CD8-positive, alpha-beta memory T cell (primary cell): Measurements from ENCODE around the gene EPHB1. TPM values are rescaled to one million over a fixed set of nuclear protein-coding genes. Genes with fewer than 3 reads are reported as not detected.

Experiments
- CTCF ChIA-PET: fragments of 350-600 bp; sonication (Branson Sonifier 250); formaldehyde crosslinking; loops from one replicate; lab custom pipeline; 2021; ENCODE audit warnings: antibody characterized with exemption; lab: Charles Lee
- POLR2A ChIA-PET: fragments of 350-600 bp; sonication (Branson Sonifier 250); formaldehyde crosslinking; loops from one replicate; lab custom pipeline; 2021; ENCODE audit warnings: antibody characterized with exemption; lab: Charles Lee
- DNase-seq, 5 donors: peaks; one replicate each; pipeline versions ENCODE4 v3.0.0 to v3.0.0-alpha.2; 2020 to 2022; ENCODE audit warnings: mixed read lengths in 1 of 5
- H3K27ac ChIP-seq: one replicate; pipeline ENCODE4 v1.7.0; 2013; ENCODE audit warnings: low read depth, mild to moderate bottlenecking, low read length, moderate library complexity
- H3K27me3 ChIP-seq: 2 replicates; pipeline ENCODE4 v1.7.0; 2013; ENCODE audit warnings: low read length, mild to moderate bottlenecking; ENCODE audit not compliant: insufficient read depth, poor library complexity, severe bottlenecking
- H3K36me3 ChIP-seq: 2 replicates; pipeline ENCODE4 v1.7.0; 2013; ENCODE audit warnings: mild to moderate bottlenecking, low read length, moderate library complexity; ENCODE audit not compliant: insufficient read depth
- H3K4me1 ChIP-seq: 2 replicates; pipeline ENCODE4 v1.7.0; 2013; ENCODE audit warnings: mild to moderate bottlenecking, low read length, moderate library complexity; ENCODE audit not compliant: insufficient read depth
- H3K4me3 ChIP-seq: 2 replicates; pipeline ENCODE4 v1.7.0; 2013; ENCODE audit warnings: mild to moderate bottlenecking, low read length
- H3K9me3 ChIP-seq: 2 replicates; pipeline ENCODE4 v1.7.0; 2013; ENCODE audit warnings: mild to moderate bottlenecking, low read length
- H3K27ac Mint-ChIP-seq, 8 donors: one replicate each; pipeline ENCODE4 v1.8.0; 2020 to 2021; ENCODE audit warnings: mixed read lengths in 8 of 8, mild to moderate bottlenecking in 6 of 8, inconsistent platforms in 3 of 8, moderate library complexity in 3 of 8
- H3K27me3 Mint-ChIP-seq, 2 donors: one replicate each; pipeline ENCODE4 v1.8.0; 2020 to 2021; ENCODE audit warnings: mixed read lengths in 2 of 2, mild to moderate bottlenecking in 1 of 2, moderate library complexity in 1 of 2
- H3K36me3 Mint-ChIP-seq, 3 donors: one replicate each; pipeline ENCODE4 v1.8.0; 2020 to 2021; ENCODE audit warnings: mixed read lengths in 3 of 3, inconsistent platforms in 1 of 3, mild to moderate bottlenecking in 1 of 3
- H3K4me1 Mint-ChIP-seq, 3 donors: one replicate each; pipeline ENCODE4 v1.8.0; 2020 to 2021; ENCODE audit warnings: mixed read lengths in 3 of 3, inconsistent platforms in 1 of 3, mild to moderate bottlenecking in 1 of 3
- H3K4me3 Mint-ChIP-seq, 7 donors: one replicate each; pipeline ENCODE4 v1.8.0; 2020 to 2021; ENCODE audit warnings: mixed read lengths in 7 of 7, mild to moderate bottlenecking in 6 of 7, moderate library complexity in 4 of 7, inconsistent platforms in 2 of 7
- H3K9me3 Mint-ChIP-seq, 5 donors: one replicate each; pipeline ENCODE4 v1.8.0; 2020 to 2022; ENCODE audit warnings: mixed read lengths in 5 of 5, mild to moderate bottlenecking in 3 of 5, moderate library complexity in 2 of 5, inconsistent platforms in 1 of 5
- polyA plus RNA-seq: library from polyadenylated mRNA; unstranded; fragments of 300-500 nt; fragmentation: Illumina TruSeq; gene quantifications from one replicate; pipeline ENCODE4 v1.2.3, GENCODE V29; 2021
- total RNA-seq, 2 experiments: library from RNA; stranded (reverse); gene quantifications; one replicate each; pipeline ENCODE4 v1.2.3, GENCODE V29; 2021

Gene EPHB1
- total and polyA plus RNA-seq, 3 experiments from 2014 or later, result 0.10 TPM; not detected in 2

- H3K4me1 Mint-ChIP-seq, result no peaks in the 10 kb centered on the region
- H3K4me3 Mint-ChIP-seq, result no peak overlapping the region
- H3K9me3 Mint-ChIP-seq, result peaks cover 4 to 19% (median 13%) of the 10 kb centered on the region in 5 donors
- H3K9me3 ChIP-seq, result no peaks in the 10 kb centered on the region
- no peak for DNase-seq
- H3K27ac Mint-ChIP-seq, result no peak overlapping the region
- H3K4me1 ChIP-seq, result no peaks in the 10 kb centered on the region
- no peaks in the 10 kb centered on the region for H3K36me3 ChIP-seq
- CTCF ChIA-PET, result no interaction called here
- H3K4me3 ChIP-seq, result no peak overlapping the region
- no peaks in the 10 kb centered on the region for H3K27me3 ChIP-seq
- POLR2A ChIA-PET, result no interaction called here
- H3K27me3 Mint-ChIP-seq, result peaks cover 0 to 4% of the 10 kb centered on the region in 2 donors
- H3K27ac ChIP-seq, result no peak overlapping the region
- no peaks in the 10 kb centered on the region for H3K36me3 Mint-ChIP-seq
Observed at GRCh38 chr3:134846084-134846483, 51.0 kb downstream of the EPHB1 start.

GRCh38 chr3:134846911-134847317 lies 51.9 kb downstream of the EPHB1 start:
- ChIA-PET POLR2A (no interaction called here), CTCF (no interaction called here)
- H3K4me1 Mint-ChIP-seq, result no peaks in the 10 kb centered on the region
- H3K27me3 Mint-ChIP-seq, result peaks cover 0 to 4% of the 10 kb centered on the region in 2 donors
- DNase-seq, result no peak
- no peaks in the 10 kb centered on the region for H3K4me1 ChIP-seq
- H3K4me3 Mint-ChIP-seq, result no peak overlapping the region
- no peaks in the 10 kb centered on the region for H3K27me3 ChIP-seq
- H3K36me3 ChIP-seq, result no peaks in the 10 kb centered on the region
- H3K27ac ChIP-seq, result no peak overlapping the region
- no peaks in the 10 kb centered on the region for H3K36me3 Mint-ChIP-seq
- H3K27ac Mint-ChIP-seq, result no peak overlapping the region
- H3K9me3 Mint-ChIP-seq, result peaks cover 4 to 19% (median 13%) of the 10 kb centered on the region in 5 donors
- no peak overlapping the region for H3K4me3 ChIP-seq
- H3K9me3 ChIP-seq, result no peaks in the 10 kb centered on the region

GRCh38 chr3:134847349-134847748 lies 52.3 kb downstream of the EPHB1 start:
- Histone ChIP-seq H3K9me3 (no peaks in the 10 kb centered on the region), H3K27ac (no peak overlapping the region), H3K27me3 (no peaks in the 10 kb centered on the region), H3K36me3 (no peaks in the 10 kb centered on the region), H3K4me1 (no peaks in the 10 kb centered on the region), H3K4me3 (no peak overlapping the region)
- no peak overlapping the region for H3K4me3 Mint-ChIP-seq
- POLR2A ChIA-PET, result no interaction called here
- no peak for DNase-seq
- H3K27me3 Mint-ChIP-seq, result peaks cover 0 to 4% of the 10 kb centered on the region in 2 donors
- H3K27ac Mint-ChIP-seq, result no peak overlapping the region
- CTCF ChIA-PET, result no interaction called here
- no peaks in the 10 kb centered on the region for H3K36me3 Mint-ChIP-seq
- peaks cover 4 to 17% (median 13%) of the 10 kb centered on the region in 5 donors for H3K9me3 Mint-ChIP-seq
- H3K4me1 Mint-ChIP-seq, result no peaks in the 10 kb centered on the region

- DNase-seq, result no peak
- no peaks in the 10 kb centered on the region for H3K9me3 ChIP-seq
- peaks cover 0 to 4% of the 10 kb centered on the region in 2 donors for H3K27me3 Mint-ChIP-seq
- H3K4me3 ChIP-seq, result no peak overlapping the region
- ChIA-PET CTCF (no interaction called here), POLR2A (no interaction called here)
- H3K9me3 Mint-ChIP-seq, result peaks cover 0 to 4% (median 3%) of the 10 kb centered on the region in 5 donors
- H3K4me3 Mint-ChIP-seq, result no peak overlapping the region
- no peak overlapping the region for H3K27ac ChIP-seq
- no peak overlapping the region for H3K27ac Mint-ChIP-seq
- H3K36me3 Mint-ChIP-seq, result no peaks in the 10 kb centered on the region
- no peaks in the 10 kb centered on the region for H3K36me3 ChIP-seq
- H3K4me1 Mint-ChIP-seq, result peaks cover 0 to 11% (median 4%) of the 10 kb centered on the region in 3 donors
- H3K4me1 ChIP-seq, result no peaks in the 10 kb centered on the region
- H3K27me3 ChIP-seq, result no peaks in the 10 kb centered on the region
Observed at GRCh38 chr3:134849561-134849960, 54.5 kb downstream of the EPHB1 start.

- no peaks in the 10 kb centered on the region for H3K36me3 ChIP-seq
- ChIA-PET POLR2A (no interaction called here), CTCF (no interaction called here)
- H3K4me3 ChIP-seq, result no peak overlapping the region
- Mint-ChIP-seq H3K27me3 (peaks cover 0 to 2% of the 10 kb centered on the region in 2 donors), H3K4me1 (peaks cover 0 to 11% (median 4%) of the 10 kb centered on the region in 3 donors), H3K27ac (no peak overlapping the region), H3K4me3 (no peak overlapping the region), H3K36me3 (no peaks in the 10 kb centered on the region), H3K9me3 (peaks cover 0 to 4% (median 0%) of the 10 kb centered on the region in 5 donors)
- H3K4me1 ChIP-seq, result no peaks in the 10 kb centered on the region
- no peaks in the 10 kb centered on the region for H3K9me3 ChIP-seq
- H3K27me3 ChIP-seq, result no peaks in the 10 kb centered on the region
- H3K27ac ChIP-seq, result no peak overlapping the region
- no peak for DNase-seq
Observed at GRCh38 chr3:134850761-134851160, 55.7 kb downstream of the EPHB1 start.

GRCh38 chr3:134852132-134852531 lies 57.1 kb downstream of the EPHB1 start:
- DNase-seq, result no peak
- H3K9me3 ChIP-seq, result no peaks in the 10 kb centered on the region
- no peak overlapping the region for H3K27ac ChIP-seq
- H3K4me1 Mint-ChIP-seq, result peaks cover 0 to 11% (median 4%) of the 10 kb centered on the region in 3 donors
- peaks cover 0 to 4% of the 10 kb centered on the region in 2 donors for H3K27me3 Mint-ChIP-seq
- POLR2A ChIA-PET, result no interaction called here
- H3K9me3 Mint-ChIP-seq, result peaks cover 0 to 4% (median 0%) of the 10 kb centered on the region in 5 donors
- no peak overlapping the region for H3K4me3 Mint-ChIP-seq
- no peaks in the 10 kb centered on the region for H3K27me3 ChIP-seq
- H3K36me3 ChIP-seq, result no peaks in the 10 kb centered on the region
- no peaks in the 10 kb centered on the region for H3K36me3 Mint-ChIP-seq
- no peak overlapping the region for H3K27ac Mint-ChIP-seq
- CTCF ChIA-PET, result no interaction called here
- no peaks in the 10 kb centered on the region for H3K4me1 ChIP-seq
- H3K4me3 ChIP-seq, result no peak overlapping the region

- H3K27me3 ChIP-seq, result no peaks in the 10 kb centered on the region
- H3K27me3 Mint-ChIP-seq, result peaks cover 0 to 4% of the 10 kb centered on the region in 2 donors
- no peak overlapping the region for H3K4me3 ChIP-seq
- H3K9me3 Mint-ChIP-seq, result peaks cover 0 to 4% (median 0%) of the 10 kb centered on the region in 5 donors
- DNase-seq, result no peak
- no peak overlapping the region for H3K4me3 Mint-ChIP-seq
- H3K36me3 Mint-ChIP-seq, result no peaks in the 10 kb centered on the region
- no peak overlapping the region for H3K27ac ChIP-seq
- ChIA-PET POLR2A (no interaction called here), CTCF (no interaction called here)
- H3K4me1 Mint-ChIP-seq, result peaks cover 0 to 11% (median 4%) of the 10 kb centered on the region in 3 donors
- peak overlapping the region in 3 of 8 donors; percentile 0 to 48 (median 1) for H3K27ac Mint-ChIP-seq
- H3K4me1 ChIP-seq, result no peaks in the 10 kb centered on the region
- no peaks in the 10 kb centered on the region for H3K9me3 ChIP-seq
- H3K36me3 ChIP-seq, result no peaks in the 10 kb centered on the region
Observed at GRCh38 chr3:134852893-134853351, 57.9 kb downstream of the EPHB1 start.

GRCh38 chr3:134854254-134854653 lies 59.2 kb downstream of the EPHB1 start:
- no peak overlapping the region for H3K4me3 Mint-ChIP-seq
- H3K9me3 ChIP-seq, result no peaks in the 10 kb centered on the region
- CTCF ChIA-PET, result no interaction called here
- no peaks in the 10 kb centered on the region for H3K36me3 Mint-ChIP-seq
- H3K9me3 Mint-ChIP-seq, result peaks cover 0 to 4% (median 0%) of the 10 kb centered on the region in 5 donors
- no peaks in the 10 kb centered on the region for H3K4me1 ChIP-seq
- no peak for DNase-seq
- H3K27ac Mint-ChIP-seq, result no peak overlapping the region
- POLR2A ChIA-PET, result no interaction called here
- H3K4me1 Mint-ChIP-seq, result peaks cover 0 to 11% (median 4%) of the 10 kb centered on the region in 3 donors
- H3K27me3 Mint-ChIP-seq, result peaks cover 0 to 4% of the 10 kb centered on the region in 2 donors
- no peak overlapping the region for H3K27ac ChIP-seq
- no peaks in the 10 kb centered on the region for H3K36me3 ChIP-seq
- H3K27me3 ChIP-seq, result no peaks in the 10 kb centered on the region
- no peak overlapping the region for H3K4me3 ChIP-seq
